Suprapubic skin (tissue), 4 donors: Measurements from ENCODE around the gene FRMD4A. TPM values are rescaled to one million over a fixed set of nuclear protein-coding genes. Genes with fewer than 3 reads are reported as not detected.

Experiments
- DNase-seq, 2 donors: peaks; one replicate each; pipeline ENCODE4 v3.0.0-alpha.2; 2019; ENCODE audit warnings: low spot score in 2 of 2
- H3K27ac ChIP-seq: fragments of 200-600 bp; sonication (generic); one replicate; pipeline ENCODE4 v1.5.1; 2019
- H3K27me3 ChIP-seq: fragments of 200-600 bp; sonication (generic); one replicate; pipeline ENCODE4 v1.5.1; 2019
- H3K36me3 ChIP-seq: fragments of 200-600 bp; sonication (generic); one replicate; pipeline ENCODE4 v1.5.1; 2019
- H3K4me1 ChIP-seq: fragments of 200-600 bp; sonication (generic); one replicate; pipeline ENCODE4 v1.5.1; 2019
- H3K4me3 ChIP-seq: fragments of 200-600 bp; sonication (generic); one replicate; pipeline ENCODE4 v1.5.1; 2019; ENCODE audit warnings: mild to moderate bottlenecking
- H3K9me3 ChIP-seq: fragments of 200-600 bp; sonication (generic); one replicate; pipeline ENCODE4 v1.5.1; 2019
- CTCF ChIP-seq, 2 donors: fragments of 200-600 bp in 1 of 2; fragments of 450-650 bp in 1 of 2; sonication (generic) in 1 of 2; IDR thresholded peaks; one replicate each; pipeline ENCODE4 v1.5.1; 2016 to 2019; ENCODE audit warnings: antibody characterized with exemption in 2 of 2, mild to moderate bottlenecking in 1 of 2, moderate library complexity in 1 of 2
- EP300 ChIP-seq: sonication (generic); formaldehyde crosslinking; IDR thresholded peaks from one replicate; pipeline ENCODE4 v1.6.1; 2017; ENCODE audit warnings: antibody characterized with exemption
- POLR2A ChIP-seq, 2 donors: fragments of 450-650 bp; IDR thresholded peaks; one replicate each; pipeline ENCODE4 v1.6.1; 2017; ENCODE audit warnings: antibody characterized with exemption in 2 of 2, mild to moderate bottlenecking in 2 of 2, moderate library complexity in 2 of 2
- POLR2AphosphoS5 ChIP-seq, 3 donors: sonication (generic); formaldehyde crosslinking; IDR thresholded peaks; one replicate each; pipeline ENCODE4 v1.6.1; 2017; ENCODE audit warnings: antibody characterized with exemption in 3 of 3
- WGBS: methylation state at CpG from one replicate; pipeline ENCODE4 v1.1.5; 2018; 5-methylcytosine and 5-hydroxymethylcytosine counted together
- total RNA-seq, 4 donors: library from RNA; depleted of rRNA; stranded (reverse); fragments of >200 nt; gene quantifications; one replicate each; pipeline ENCODE4 v1.1.0, GENCODE V29; 2016

Gene FRMD4A
- total RNA-seq, 4 donors from 2014 or later = 27.4 to 86.3 (median 58.0) TPM

- DNase-seq = no peak
- no peak overlapping the region for H3K4me3 ChIP-seq
- peaks cover 8% of the 10 kb centered on the region for H3K9me3 ChIP-seq
- no peak for TF ChIP-seq POLR2AphosphoS5 (IDR thresholded peaks at IDR 0.05)
- no peak for TF ChIP-seq CTCF (IDR thresholded peaks at IDR 0.05)
- no peak for TF ChIP-seq EP300
- no peak for TF ChIP-seq POLR2A (IDR thresholded peaks at IDR 0.05)
- 96% methylated on average over 1 of the region's 1 CpG for WGBS
- H3K27me3 ChIP-seq = peaks cover 3% of the 10 kb centered on the region
- no peaks in the 10 kb centered on the region for H3K4me1 ChIP-seq
- no peaks in the 10 kb centered on the region for H3K36me3 ChIP-seq
- no peak overlapping the region for H3K27ac ChIP-seq
Observed at GRCh38 chr10:14291296-14291695, 39.4 kb downstream of the FRMD4A start.

GRCh38 chr10:14285941-14286560 is 44.7 kb downstream of the FRMD4A start:
- DNase-seq = no peak
- TF ChIP-seq CTCF (IDR thresholded peaks at IDR 0.05) = no peak
- TF ChIP-seq POLR2AphosphoS5 (IDR thresholded peaks at IDR 0.05) = no peak
- no peak for TF ChIP-seq EP300
- TF ChIP-seq POLR2A (IDR thresholded peaks at IDR 0.05) = no peak
- Histone ChIP-seq H3K27ac (no peak overlapping the region), H3K27me3 (no peaks in the 10 kb centered on the region), H3K4me1 (no peaks in the 10 kb centered on the region), H3K4me3 (no peak overlapping the region), H3K36me3 (no peaks in the 10 kb centered on the region), H3K9me3 (peaks cover 2% of the 10 kb centered on the region)
- WGBS = 81% methylated on average over 6 of the region's 6 CpGs

GRCh38 chr10:14282276-14282675 is 48.4 kb downstream of the FRMD4A start:
- no peak overlapping the region for H3K27ac ChIP-seq
- no peaks in the 10 kb centered on the region for H3K9me3 ChIP-seq
- no peaks in the 10 kb centered on the region for H3K4me1 ChIP-seq
- no peak for DNase-seq
- H3K4me3 ChIP-seq = no peak overlapping the region
- no peak for TF ChIP-seq CTCF (IDR thresholded peaks at IDR 0.05)
- no peak for TF ChIP-seq EP300
- no peak for TF ChIP-seq POLR2AphosphoS5 (IDR thresholded peaks at IDR 0.05)
- no peak for TF ChIP-seq POLR2A (IDR thresholded peaks at IDR 0.05)
- WGBS = 75% methylated on average over 4 of the region's 4 CpGs
- H3K27me3 ChIP-seq = no peaks in the 10 kb centered on the region
- H3K36me3 ChIP-seq = no peaks in the 10 kb centered on the region

GRCh38 chr10:14278533-14278932 is 52.2 kb downstream of the FRMD4A start:
- Histone ChIP-seq H3K4me1 (no peaks in the 10 kb centered on the region), H3K36me3 (no peaks in the 10 kb centered on the region), H3K9me3 (no peaks in the 10 kb centered on the region), H3K27ac (no peak overlapping the region), H3K4me3 (no peak overlapping the region), H3K27me3 (no peaks in the 10 kb centered on the region)
- TF ChIP-seq POLR2A (IDR thresholded peaks at IDR 0.05) (no peak), POLR2AphosphoS5 (IDR thresholded peaks at IDR 0.05) (no peak), EP300 (no peak), CTCF (IDR thresholded peaks at IDR 0.05) (no peak)
- DNase-seq = no peak
- WGBS = 80% methylated on average over 8 of the region's 8 CpGs

GRCh38 chr10:14276210-14276609 is 54.5 kb downstream of the FRMD4A start:
- no peak overlapping the region for H3K4me3 ChIP-seq
- H3K36me3 ChIP-seq = no peaks in the 10 kb centered on the region
- TF ChIP-seq CTCF (IDR thresholded peaks at IDR 0.05) (no peak), POLR2AphosphoS5 (IDR thresholded peaks at IDR 0.05) (no peak), POLR2A (IDR thresholded peaks at IDR 0.05) (no peak), EP300 (no peak)
- no peaks in the 10 kb centered on the region for H3K4me1 ChIP-seq
- no peak for DNase-seq
- no peak overlapping the region for H3K27ac ChIP-seq
- no peaks in the 10 kb centered on the region for H3K27me3 ChIP-seq
- no peaks in the 10 kb centered on the region for H3K9me3 ChIP-seq
- 70% methylated on average over 4 of the region's 4 CpGs for WGBS
